ENCODE measurements around the gene ASB6. TPM values are rescaled to one million over a fixed set of nuclear protein-coding genes. Genes with fewer than 3 reads are reported as not detected.

ASB6 gene
- polyA plus RNA-seq, 2 of the 4 experiments (the other 2 are of a cell fraction): 9.2 to 17.3 TPM

GRCh38 chr9:129681924-129682323 lies 40.0 kb upstream of the ASB6 start:
- DNase-seq (ENCODE audit: low read depth in 1 of 2, low spot score in 1 of 2) (no peak), ATAC-seq (no peak), FAIRE-seq (no peak)
- Histone ChIP-seq H3K27ac (no peak overlapping the region), H3K4me1 (peaks cover 27% of the 10 kb centered on the region), H3K4me2 (no peak overlapping the region), H3K4me3 (no peak overlapping the region), H3K9me3 (no peaks in the 10 kb centered on the region)
- CTCF ChIA-PET: interaction anchor here (0.8 to 1.8 kb wide), 5 partner anchors 16 to 108 kb away, joined by 3 to 9 read pairs (median 3); no protein-coding TSS in a partner anchor
- 80% methylated on average over 10 of the region's 11 CpGs for WGBS (ENCODE audit: missing lambda C conversion rate)
- TF ChIP-seq JUN (IDR thresholded peaks at IDR 0.05) (no peak), POLR2A (IDR thresholded peaks at IDR 0.05; ENCODE audit: low read length) (no peak), ZC3H11A (IDR thresholded peaks at IDR 0.05) (no peak), HOXB5 (CRISPR knock-in tag; IDR thresholded peaks at IDR 0.05) (no peak)
- POLR2A ChIA-PET: no interaction called here

- Histone ChIP-seq H3K27ac (no peak overlapping the region), H3K4me3 (no peak overlapping the region), H3K4me1 (peaks cover 3% of the 10 kb centered on the region; the same call in 1 of the 3 replicates), H3K9me3 (no peaks in the 10 kb centered on the region), H3K4me2 (no peak overlapping the region)
- ATAC-seq: no peak
- TF ChIP-seq ZNF302 (CRISPR knock-in tag; IDR thresholded peaks at IDR 0.05): no peak
- no peak for TF ChIP-seq MYC (IDR thresholded peaks at IDR 0.05; ENCODE audit: borderline replicate concordance, low read length)
- TF ChIP-seq POLR2A (IDR thresholded peaks at IDR 0.05; ENCODE audit: low read length): no peak
- no peak for TF ChIP-seq GATA3 (IDR thresholded peaks at IDR 0.05; ENCODE audit: borderline replicate concordance)
- no peak for FAIRE-seq
- no peak for DNase-seq (ENCODE audit: low read depth in 1 of 2, low spot score in 1 of 2)
- WGBS (ENCODE audit: missing lambda C conversion rate): 57% methylated on average over 8 of the region's 9 CpGs
- ChIA-PET CTCF (interaction anchor here (1.0 to 4.2 kb wide), 4 partner anchors 37 to 111 kb away, joined by 3 to 20 read pairs (median 4); partner anchors contain the start of gene ASB6), POLR2A (interaction anchor here (1.0 kb wide), 1 partner anchor 17 kb away, joined by 3 read pairs; no protein-coding TSS in a partner anchor)
Observed at GRCh38 chr9:129679537-129679936, 37.6 kb upstream of the ASB6 start.

- POLR2A ChIA-PET: interaction anchor here (1.0 kb wide), 1 partner anchor 18 kb away, joined by 3 read pairs; no protein-coding TSS in a partner anchor
Observed at GRCh38 chr9:129678844-129679243, 36.9 kb upstream of the ASB6 start.

GRCh38 chr9:129677456-129677855 lies 35.5 kb upstream of the ASB6 start:
- TF ChIP-seq RARB (CRISPR knock-in tag; IDR thresholded peaks at IDR 0.05): no peak
- TF ChIP-seq TP53 (CRISPR knock-in tag; IDR thresholded peaks at IDR 0.05): no peak
- TF ChIP-seq ESRRA (IDR thresholded peaks at IDR 0.05; ENCODE audit: borderline replicate concordance, low read length): no peak
- no peak for TF ChIP-seq ZSCAN20 (CRISPR knock-in tag; IDR thresholded peaks at IDR 0.05)
- no peak for TF ChIP-seq FOSL2 (IDR thresholded peaks at IDR 0.05)
- no peak for TF ChIP-seq FOSL2 (CRISPR knock-in tag; IDR thresholded peaks at IDR 0.05)
- TF ChIP-seq POLR2A (IDR thresholded peaks at IDR 0.05; ENCODE audit: low read length): no peak
- TF ChIP-seq ZC3H11A (IDR thresholded peaks at IDR 0.05): no peak
- no peak for TF ChIP-seq REST (IDR thresholded peaks at IDR 0.05)
- TF ChIP-seq POLR2AphosphoS2 (conservative IDR thresholded peaks at IDR 0.05; ENCODE audit: low read length): no peak
- TF ChIP-seq RAD21 (conservative IDR thresholded peaks at IDR 0.05 in 1 of 2, IDR thresholded peaks at IDR 0.05 in 1 of 2): no peak
- TF ChIP-seq NFE2L2 (conservative IDR thresholded peaks at IDR 0.05; ENCODE audit: low read length): no peak
- no peak for TF ChIP-seq SREBF2 (IDR thresholded peaks at IDR 0.05)
- no peak for TF ChIP-seq HOXB13 (CRISPR knock-in tag; IDR thresholded peaks at IDR 0.05; ENCODE audit: low read depth)
- no peak for TF ChIP-seq EP300 (IDR thresholded peaks at IDR 0.05)
- no peak for TF ChIP-seq CHD2 (IDR thresholded peaks at IDR 0.05; ENCODE audit: low read length, partially characterized antibody)
- TF ChIP-seq NR3C1 (IDR thresholded peaks at IDR 0.05): no peak
- TF ChIP-seq HES2 (IDR thresholded peaks at IDR 0.05): no peak
- TF ChIP-seq FOXS1 (CRISPR knock-in tag; IDR thresholded peaks at IDR 0.05): no peak
- no peak for TF ChIP-seq JUN (IDR thresholded peaks at IDR 0.05)
- CTCF ChIA-PET: interaction anchor here (0.7 to 4.5 kb wide), 8 partner anchors 11 to 573 kb away, joined by 3 to 22 read pairs (median 6); no protein-coding TSS in a partner anchor
- DNase-seq (ENCODE audit: low read depth in 1 of 2, low spot score in 1 of 2) (no peak), ATAC-seq (no peak), FAIRE-seq (no peak)
- H3K9me3 ChIP-seq: no peaks in the 10 kb centered on the region
- POLR2A ChIA-PET: no interaction called here
- H3K4me2 ChIP-seq: no peak overlapping the region
- no peak overlapping the region for H3K4me3 ChIP-seq
- WGBS (ENCODE audit: missing lambda C conversion rate): 80% methylated on average over 9 of the region's 9 CpGs
- no peaks in the 10 kb centered on the region for H3K4me1 ChIP-seq
- no peak overlapping the region for H3K27ac ChIP-seq

More at GRCh38 chr9:129678844-129679243, 36.9 kb upstream of the ASB6 start:
- no peak for DNase-seq (ENCODE audit: low read depth in 1 of 2, low spot score in 1 of 2)
- 77% methylated on average over 9 of the region's 9 CpGs for WGBS (ENCODE audit: missing lambda C conversion rate)
- no peak for FAIRE-seq
- no peak overlapping the region for H3K4me2 ChIP-seq
- ATAC-seq: no peak
- no peak overlapping the region for H3K27ac ChIP-seq
- CTCF ChIA-PET: interaction anchor here (0.7 to 4.2 kb wide), 5 partner anchors 11 to 112 kb away, joined by 3 to 20 read pairs (median 3); partner anchors contain the start of gene ASB6
- H3K4me3 ChIP-seq: no peak overlapping the region
- no peaks in the 10 kb centered on the region for H3K4me1 ChIP-seq
- no peaks in the 10 kb centered on the region for H3K9me3 ChIP-seq
- TF ChIP-seq PBX3 (IDR thresholded peaks at IDR 0.05) (no peak), FOSB (CRISPR knock-in tag; IDR thresholded peaks at IDR 0.05) (no peak)
